A673 (cell line): Measurements from ENCODE around the gene NTN3. TPM values are rescaled to one million over a fixed set of nuclear protein-coding genes. Genes with fewer than 3 reads are reported as not detected.

Experiments used
- BruUV-seq: library from RNA; stranded (reverse); fragments of 400-500 nt; replicated peaks from 2 replicates; lab custom pipeline; 2021; lab: Mats Ljungman, UMichigan
- CTCF ChIA-PET: fragments of 300-600 bp; sonication (Branson Sonifier 250); formaldehyde crosslinking; loops from one replicate; lab custom pipeline; 2022; ENCODE audit warnings: antibody characterized with exemption; lab: Charles Lee
- POLR2A ChIA-PET: fragments of 300-600 bp; sonication (Branson Sonifier 250); formaldehyde crosslinking; loops from one replicate; lab custom pipeline; 2022; ENCODE audit warnings: antibody characterized with exemption; ENCODE audit not compliant: low non-redundant PET; lab: Charles Lee
- DNase-seq: peaks from one replicate; pipeline ENCODE4 v3.0.0-alpha.2; 2015; ENCODE audit warnings: low spot score
- H3K27ac ChIP-seq: fragments of 200-600 bp; sonication (generic); 2 replicates; pipeline ENCODE4 v1.5.1; 2016; ENCODE audit warnings: mixed run types, low read depth, mild to moderate bottlenecking, mixed read lengths, antibody characterized with exemption, low read length; ENCODE audit not compliant: poor library complexity, severe bottlenecking
- H3K27me3 ChIP-seq: fragments of 200-600 bp; sonication (generic); replicated peaks from 2 replicates; pipeline ENCODE4 v1.6.1; 2017; ENCODE audit warnings: mixed run types, low read depth, mild to moderate bottlenecking, mixed read lengths, antibody characterized with exemption, low read length; ENCODE audit not compliant: insufficient read depth, poor library complexity
- H3K36me3 ChIP-seq: fragments of 200-600 bp; sonication (generic); 2 replicates; pipeline ENCODE4 v1.6.1; 2016; ENCODE audit warnings: mixed run types, mild to moderate bottlenecking, mixed read lengths, antibody characterized with exemption, low read length; ENCODE audit not compliant: insufficient read depth, poor library complexity, severe bottlenecking
- H3K4me1 ChIP-seq: fragments of 200-600 bp; sonication (generic); 2 replicates; pipeline ENCODE4 v1.6.1; 2017; ENCODE audit warnings: mixed run types, mild to moderate bottlenecking, mixed read lengths, antibody characterized with exemption, low read length; ENCODE audit not compliant: insufficient read depth, poor library complexity, severe bottlenecking
- H3K4me3 ChIP-seq: fragments of 200-600 bp; sonication (generic); 2 replicates; pipeline ENCODE4 v1.5.1; 2016; ENCODE audit warnings: low read depth, mixed run types, mild to moderate bottlenecking, mixed read lengths, low read length; ENCODE audit not compliant: poor library complexity, severe bottlenecking
- H3K9me3 ChIP-seq: fragments of 200-600 bp; sonication (generic); 2 replicates; pipeline ENCODE4 v1.6.1; 2016; ENCODE audit warnings: mixed run types, low read depth, mild to moderate bottlenecking, mixed read lengths, antibody characterized with exemption, low read length; ENCODE audit not compliant: poor library complexity, severe bottlenecking
- CTCF ChIP-seq: fragments of 300-800, 200-600 bp; sonication (generic); conservative IDR thresholded peaks from 2 replicates; pipeline ENCODE4 v1.5.1; 2017; ENCODE audit warnings: low read depth, mild to moderate bottlenecking, antibody characterized with exemption, low read length, moderate library complexity, mixed read lengths
- EZH2 ChIP-seq: fragments of 200-600 bp; sonication (generic); IDR thresholded peaks from 2 replicates; pipeline ENCODE4 v1.6.1; 2017; ENCODE audit warnings: borderline replicate concordance, low read depth, mild to moderate bottlenecking, mixed read lengths, antibody characterized with exemption, low read length; ENCODE audit not compliant: poor library complexity, severe bottlenecking
- intact Hi-C: fragments of 100-400 bp; cut with micrococcal nuclease; formaldehyde crosslinking; loops from one replicate; pipeline ENCODE4 v1.10.0; 2022; ENCODE audit not compliant: unreplicated experiment
- total RNA-seq: library from RNA; stranded (reverse); gene quantifications from 2 replicates; pipeline ENCODE4 v1.2.3, GENCODE V29; 2021

NTN3 gene
- total RNA-seq, 1 experiment from 2014 or later, result 1.6 TPM

- no peaks in the 10 kb centered on the region for H3K9me3 ChIP-seq
- H3K27ac ChIP-seq, result peak overlapping the region; percentile 97
- no peak overlapping the region for H3K4me3 ChIP-seq
- CTCF ChIA-PET, result no interaction called here
- TF ChIP-seq CTCF, result no peak
- no peak for TF ChIP-seq EZH2
- intact Hi-C loops, result no loop called here
- no peaks in the 10 kb centered on the region for H3K27me3 ChIP-seq
- no peak for DNase-seq
- BruUV-seq, result no TSS peak
- peaks cover 8% of the 10 kb centered on the region for H3K36me3 ChIP-seq
- peaks cover 46% of the 10 kb centered on the region for H3K4me1 ChIP-seq
- POLR2A ChIA-PET, result no interaction called here
These were observed 4.2 kb upstream of the NTN3 start for GRCh38 chr16:2466667-2467527.

DNA sequence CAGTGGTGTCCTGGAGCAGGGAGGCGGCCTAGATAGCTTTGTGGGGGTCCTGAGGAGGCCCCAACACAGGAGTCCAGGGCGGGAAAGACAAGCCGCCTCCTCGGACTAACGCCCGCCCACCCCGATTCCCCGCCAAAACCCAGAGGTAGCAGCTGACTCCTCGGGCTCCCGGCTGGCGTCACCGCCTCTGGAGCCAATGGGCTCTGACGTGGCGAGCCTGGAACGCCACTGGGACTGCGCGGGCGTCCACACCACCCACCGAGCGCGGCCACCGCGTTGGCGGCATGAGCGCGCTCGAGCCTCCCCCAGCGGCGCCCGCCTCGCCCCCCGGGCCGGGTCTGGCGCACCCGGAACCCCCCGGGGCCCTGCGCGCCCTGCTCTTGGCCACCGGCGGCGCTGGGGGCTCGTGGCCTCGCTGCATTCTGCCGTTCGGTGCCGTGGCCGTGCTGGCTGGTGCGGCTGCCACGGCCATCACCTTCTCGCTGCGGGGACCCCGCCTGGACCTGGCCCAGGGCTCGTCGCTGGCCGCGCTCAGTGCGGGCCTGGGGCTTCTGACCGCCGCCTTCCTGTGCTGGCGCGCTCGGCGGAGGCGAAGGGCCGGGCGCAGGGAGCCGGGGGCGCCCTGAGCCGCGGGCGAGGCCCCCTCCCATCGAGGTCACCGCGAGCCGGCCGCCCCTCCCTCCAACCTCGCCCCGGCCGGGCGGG lies 3.4 kb upstream of the NTN3 start:
- peaks cover 2% of the 10 kb centered on the region for H3K36me3 ChIP-seq
- H3K4me3 ChIP-seq, result peak overlapping the region; percentile 48
- intact Hi-C loops, result no loop called here
- BruUV-seq, result no TSS peak
- ChIA-PET CTCF (interaction anchor here (0.7 kb wide), 1 partner anchor 46 kb away, joined by 7 read pairs; the partner anchor contains the start of gene ATP6V0C), POLR2A (no interaction called here)
- no peaks in the 10 kb centered on the region for H3K27me3 ChIP-seq
- peaks cover 54% of the 10 kb centered on the region for H3K4me1 ChIP-seq
- no peaks in the 10 kb centered on the region for H3K9me3 ChIP-seq
- TF ChIP-seq CTCF (no peak), EZH2 (no peak)
- H3K27ac ChIP-seq, result peak overlapping the region; percentile 97
- DNase-seq, result peak; percentile 93

DNA sequence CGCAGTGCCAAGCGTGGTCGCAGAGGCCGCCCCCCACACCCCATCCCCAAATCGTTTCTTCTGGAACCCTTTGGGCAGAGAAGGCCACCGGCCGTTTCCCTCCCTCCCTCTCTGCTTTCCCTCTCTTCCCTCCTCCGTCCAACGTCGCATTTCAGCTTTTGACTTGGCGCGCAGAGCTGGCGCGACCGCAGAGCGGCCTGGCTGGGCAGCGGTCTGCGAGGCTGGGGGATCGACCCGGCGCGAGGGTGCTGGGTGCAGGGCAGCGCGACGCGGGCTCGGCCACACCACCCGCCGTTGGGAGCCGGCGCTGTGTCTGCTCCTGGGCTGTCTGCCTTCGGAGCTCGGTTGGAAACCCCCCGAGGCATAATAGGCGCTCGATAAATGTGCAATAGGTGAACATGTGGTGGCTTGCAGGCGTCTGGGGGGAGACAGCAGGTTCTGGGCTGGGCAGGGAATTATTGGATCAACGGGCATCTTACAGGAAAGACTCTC lies 2.8 kb upstream of the NTN3 start:
- H3K27me3 ChIP-seq, result no peaks in the 10 kb centered on the region
- peak; percentile 64 for DNase-seq
- ChIA-PET POLR2A (interaction anchor here (0.5 to 0.7 kb wide), 5 partner anchors 18 to 486 kb away, joined by 4 to 18 read pairs (median 11); no protein-coding TSS in a partner anchor), CTCF (interaction anchor here (0.7 kb wide), 1 partner anchor 45 kb away, joined by 7 read pairs; the partner anchor contains the start of gene ATP6V0C)
- BruUV-seq, result no TSS peak
- H3K4me1 ChIP-seq, result peaks cover 60% of the 10 kb centered on the region
- peak overlapping the region; percentile 97 for H3K27ac ChIP-seq
- intact Hi-C loops, result no loop called here
- H3K4me3 ChIP-seq, result peak overlapping the region; percentile 48
- TF ChIP-seq CTCF (no peak), EZH2 (no peak)
- no peaks in the 10 kb centered on the region for H3K9me3 ChIP-seq
- H3K36me3 ChIP-seq, result no peaks in the 10 kb centered on the region
